ENCODE measurements around the gene ABHD5.
"Not testable (repeated sequence)": the region's sequence is repeated elsewhere in the genome, so short reads cannot be mapped to it uniquely, and the experiment has no call there.

ABHD5 gene

DNA sequence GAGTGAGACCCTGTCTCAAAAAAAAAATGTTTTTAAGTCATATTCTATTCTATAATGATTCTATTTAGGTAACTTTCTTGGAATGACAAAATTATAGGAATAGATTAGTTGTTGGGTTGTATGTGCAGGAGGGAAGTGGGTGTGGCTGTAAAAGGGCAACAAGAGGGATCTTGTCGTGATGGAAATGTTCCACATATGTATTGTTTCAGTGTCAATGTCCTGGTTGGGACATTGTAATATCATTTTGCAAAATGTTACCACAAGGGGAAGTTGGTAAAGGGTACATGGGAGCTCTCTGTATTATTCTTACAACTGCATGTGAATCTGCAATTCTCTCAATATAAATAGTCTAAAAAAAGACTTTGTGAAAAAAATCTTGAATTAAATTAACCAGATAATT is 14.3 kb upstream of the ABHD5 start:
- TF ChIP-seq, protein P1, sequence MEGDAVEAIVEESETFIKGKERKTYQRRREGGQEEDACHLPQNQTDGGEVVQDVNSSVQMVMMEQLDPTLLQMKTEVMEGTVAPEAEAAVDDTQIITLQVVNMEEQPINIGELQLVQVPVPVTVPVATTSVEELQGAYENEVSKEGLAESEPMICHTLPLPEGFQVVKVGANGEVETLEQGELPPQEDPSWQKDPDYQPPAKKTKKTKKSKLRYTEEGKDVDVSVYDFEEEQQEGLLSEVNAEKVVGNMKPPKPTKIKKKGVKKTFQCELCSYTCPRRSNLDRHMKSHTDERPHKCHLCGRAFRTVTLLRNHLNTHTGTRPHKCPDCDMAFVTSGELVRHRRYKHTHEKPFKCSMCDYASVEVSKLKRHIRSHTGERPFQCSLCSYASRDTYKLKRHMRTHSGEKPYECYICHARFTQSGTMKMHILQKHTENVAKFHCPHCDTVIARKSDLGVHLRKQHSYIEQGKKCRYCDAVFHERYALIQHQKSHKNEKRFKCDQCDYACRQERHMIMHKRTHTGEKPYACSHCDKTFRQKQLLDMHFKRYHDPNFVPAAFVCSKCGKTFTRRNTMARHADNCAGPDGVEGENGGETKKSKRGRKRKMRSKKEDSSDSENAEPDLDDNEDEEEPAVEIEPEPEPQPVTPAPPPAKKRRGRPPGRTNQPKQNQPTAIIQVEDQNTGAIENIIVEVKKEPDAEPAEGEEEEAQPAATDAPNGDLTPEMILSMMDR (conservative IDR thresholded peaks at IDR 0.05; ENCODE audit: low read length): no peak
- H3K4me3 ChIP-seq (ENCODE audit: low read length): no peak overlapping the region
- DNase-seq (ENCODE audit: low read depth): no peak

DNA sequence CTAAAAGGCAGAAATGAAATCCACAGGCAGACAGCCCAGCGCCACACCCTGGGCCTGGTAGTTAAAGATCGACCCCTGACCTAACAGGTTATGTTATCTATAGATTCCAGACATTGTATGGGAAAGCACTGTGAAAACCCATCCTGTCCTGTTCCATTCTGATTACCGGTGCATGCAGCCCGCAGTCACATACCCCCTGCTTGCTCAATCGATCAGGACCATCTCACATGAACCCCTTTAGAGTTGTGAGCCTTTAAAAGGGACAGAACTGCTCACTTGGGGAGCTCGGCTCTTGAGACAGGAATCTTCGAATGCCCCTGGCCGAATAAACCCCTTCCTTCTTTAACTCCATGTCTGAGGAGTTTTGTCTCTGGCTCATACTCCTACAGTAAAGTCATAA is 12.4 kb upstream of the ABHD5 start:
- not testable (repeated sequence) for DNase-seq (ENCODE audit: low read depth); H3K4me3 ChIP-seq (ENCODE audit: low read length)

DNA sequence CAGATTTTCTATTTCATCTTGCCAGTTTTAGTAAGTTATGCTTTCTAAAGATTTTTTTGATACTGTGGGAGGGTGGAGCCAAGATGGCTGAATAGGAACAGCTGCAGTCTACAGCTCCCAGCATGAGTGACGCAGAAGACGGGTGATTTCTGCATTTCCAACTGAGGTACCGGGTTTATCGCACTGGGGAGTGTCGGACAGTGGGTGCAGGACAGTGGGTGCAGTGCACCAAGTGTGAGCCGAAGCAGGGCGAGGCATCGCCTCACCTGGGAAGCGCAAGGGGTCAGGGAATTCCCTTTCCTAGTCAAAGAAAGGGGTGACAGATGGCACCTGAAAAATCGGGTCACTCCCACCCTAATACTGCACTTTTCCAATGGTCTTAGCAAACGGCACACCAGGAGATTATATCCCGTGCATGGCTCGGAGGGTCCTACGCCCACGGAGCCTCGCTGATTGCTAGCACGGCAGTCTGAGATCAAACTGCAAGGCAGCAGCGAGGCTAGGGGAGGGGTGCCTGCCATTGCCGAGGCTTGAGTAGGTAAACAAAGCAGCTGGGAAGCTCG is 11.8 kb upstream of the ABHD5 start:
- not testable (repeated sequence) for H3K4me3 ChIP-seq (ENCODE audit: low read length); DNase-seq (ENCODE audit: low read depth)

DNA sequence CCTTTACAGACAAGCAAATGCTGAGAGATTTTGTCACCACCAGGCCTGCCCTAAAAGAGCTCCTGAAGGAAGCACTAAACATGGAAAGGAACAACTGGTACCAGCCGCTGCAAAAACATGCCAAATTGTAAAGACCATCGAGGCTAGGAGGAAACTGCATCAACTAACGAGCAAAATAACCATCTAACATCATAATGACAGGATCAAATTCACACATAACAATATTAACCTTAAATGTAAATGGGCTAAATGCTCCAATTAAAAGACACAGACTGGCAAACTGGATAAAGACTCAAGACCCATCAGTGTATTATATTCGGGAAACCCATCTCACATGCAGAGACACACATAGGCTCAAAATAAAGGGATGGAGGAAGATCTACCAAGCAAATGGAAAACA is 9.9 kb upstream of the ABHD5 start:
- DNase-seq (ENCODE audit: low read depth); H3K4me3 ChIP-seq (ENCODE audit: low read length): not testable (repeated sequence)

DNA sequence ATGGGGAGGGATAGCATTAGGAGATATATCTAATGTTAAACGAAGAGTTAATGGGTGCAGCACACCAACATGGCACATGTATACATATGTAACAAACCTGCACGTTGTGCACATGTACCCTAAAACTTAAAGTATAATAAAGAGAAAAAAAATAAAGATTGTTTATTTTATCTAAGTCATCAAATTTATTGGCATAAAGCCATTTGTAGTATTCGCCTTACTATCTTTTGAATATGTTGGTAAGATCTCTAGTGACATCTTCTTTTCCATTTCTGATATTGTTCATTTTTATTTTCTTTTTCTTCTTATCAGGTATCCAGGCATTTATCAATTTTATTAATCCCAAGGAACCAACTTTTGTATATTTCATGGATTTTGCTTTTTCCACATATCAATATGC is 5.8 kb upstream of the ABHD5 start:
- TF ChIP-seq, protein P1 (conservative IDR thresholded peaks at IDR 0.05; ENCODE audit: low read length): no peak
- no peak for DNase-seq (ENCODE audit: low read depth)
- H3K4me3 ChIP-seq (ENCODE audit: low read length): no peak overlapping the region

DNA sequence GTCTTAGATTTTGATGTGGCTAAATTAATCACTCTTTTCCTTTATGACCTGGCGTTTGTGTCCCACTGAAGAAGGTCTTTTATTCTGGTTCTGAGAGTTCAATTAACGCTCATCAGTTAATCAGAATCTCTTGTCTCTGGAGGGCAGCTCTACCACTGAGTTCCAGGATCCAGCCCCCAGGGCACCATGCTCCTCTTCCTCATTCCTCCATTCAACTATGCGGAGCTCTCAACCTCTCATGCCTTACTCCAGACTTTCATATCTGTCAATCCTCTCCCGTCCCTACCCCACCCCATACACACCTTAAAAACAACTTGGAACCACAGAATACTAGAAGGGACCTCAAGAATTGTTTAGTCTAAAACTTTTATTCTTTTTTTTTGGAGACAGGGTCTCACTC is 4.8 kb upstream of the ABHD5 start:
- TF ChIP-seq, protein P1 (conservative IDR thresholded peaks at IDR 0.05; ENCODE audit: low read length): no peak
- H3K4me3 ChIP-seq (ENCODE audit: low read length): no peak overlapping the region
- no peak for DNase-seq (ENCODE audit: low read depth)

DNA sequence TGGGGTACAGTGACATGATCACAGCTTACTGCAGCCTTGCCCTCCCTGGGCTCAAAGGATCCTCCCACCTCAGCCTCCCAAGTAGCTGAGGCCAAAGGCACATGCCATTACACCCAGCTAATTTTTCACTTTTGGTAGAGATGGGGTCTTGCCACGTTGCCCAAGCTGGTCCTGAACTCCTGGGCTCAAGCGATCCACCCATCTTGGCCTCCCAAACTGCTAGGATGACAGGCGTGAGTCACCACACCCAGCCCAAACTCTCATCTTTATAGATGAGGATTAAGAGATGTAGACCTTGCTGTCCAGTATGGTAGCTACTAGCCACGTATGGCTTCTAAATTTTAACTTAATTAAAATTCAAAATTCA is 4.4 kb upstream of the ABHD5 start:
- TF ChIP-seq, protein P1 (conservative IDR thresholded peaks at IDR 0.05; ENCODE audit: low read length): no peak
- no peak for DNase-seq (ENCODE audit: low read depth)
- no peak overlapping the region for H3K4me3 ChIP-seq (ENCODE audit: low read length)

DNA sequence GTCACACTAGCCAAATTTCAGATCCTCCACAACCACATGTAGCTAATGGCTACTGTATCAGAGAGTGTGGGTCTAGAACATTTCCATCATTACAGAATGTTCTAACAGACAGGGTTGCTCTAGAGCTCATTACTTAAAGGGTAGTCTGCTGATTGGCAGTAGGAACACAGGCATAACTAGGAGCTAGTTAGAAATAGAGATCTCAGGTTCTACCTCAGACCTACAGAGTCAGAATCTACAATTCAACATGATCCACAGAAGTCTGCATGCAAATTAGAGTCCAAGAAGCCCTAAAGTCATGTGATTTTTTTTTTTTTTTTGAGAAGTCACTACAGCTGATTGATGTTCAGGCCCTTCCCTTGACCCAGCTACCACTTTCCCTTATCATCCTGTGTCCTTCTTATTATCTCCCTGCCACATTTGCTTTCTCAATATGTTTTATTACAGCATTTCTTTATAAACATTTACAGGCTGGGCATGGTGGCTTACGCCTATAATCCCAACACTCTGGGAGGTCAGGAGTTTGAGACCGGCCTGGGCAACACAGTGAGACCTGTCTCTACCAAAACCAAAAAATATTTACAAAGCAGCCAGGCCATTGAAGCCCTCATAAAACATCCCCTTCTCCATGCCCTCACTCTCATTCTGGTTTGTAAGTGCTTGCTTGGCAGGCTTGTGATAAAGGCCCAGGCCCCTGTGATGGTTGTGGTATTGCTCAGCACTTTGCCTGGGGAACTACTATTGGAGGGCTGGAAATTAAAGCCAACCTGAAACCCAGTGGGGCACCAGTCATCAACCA is 3.8 kb upstream of the ABHD5 start:
- no peak overlapping the region for H3K4me3 ChIP-seq (ENCODE audit: low read length)
- TF ChIP-seq, protein P1 (conservative IDR thresholded peaks at IDR 0.05; ENCODE audit: low read length): no peak
- DNase-seq (ENCODE audit: low read depth): no peak

DNA sequence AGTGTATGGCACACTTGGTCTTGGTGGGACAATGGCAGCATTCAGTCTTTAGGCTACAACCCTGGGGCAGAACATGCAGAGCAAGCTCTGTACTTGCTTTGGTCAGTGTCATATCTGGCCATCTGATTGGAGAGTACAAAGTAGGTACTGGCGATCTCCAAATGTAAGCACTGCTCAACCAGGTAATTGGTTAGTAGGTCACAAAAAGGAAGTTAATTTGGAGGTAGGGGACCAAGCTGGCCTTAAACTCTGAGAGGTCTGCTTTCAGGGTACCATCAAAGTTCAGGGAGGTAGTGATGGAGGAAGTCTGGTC is 3.3 kb upstream of the ABHD5 start:
- H3K4me3 ChIP-seq (ENCODE audit: low read length): no peak overlapping the region
- DNase-seq (ENCODE audit: low read depth): no peak
- TF ChIP-seq, protein P1 (conservative IDR thresholded peaks at IDR 0.05; ENCODE audit: low read length): no peak

Data from AG10803 (cell line).